NCI-H2081 (cell line): ENCODE results near the gene YES1.
"Not testable (repeated sequence)": the region's sequence is repeated elsewhere in the genome, so short reads cannot be mapped to it uniquely, and the experiment has no call there.

Experiments used
- DNase-seq, 2 experiments: peaks; one replicate each; lab custom pipeline; 2025; lab: John Stamatoyannopoulos, UW

The YES1 gene

DNA sequence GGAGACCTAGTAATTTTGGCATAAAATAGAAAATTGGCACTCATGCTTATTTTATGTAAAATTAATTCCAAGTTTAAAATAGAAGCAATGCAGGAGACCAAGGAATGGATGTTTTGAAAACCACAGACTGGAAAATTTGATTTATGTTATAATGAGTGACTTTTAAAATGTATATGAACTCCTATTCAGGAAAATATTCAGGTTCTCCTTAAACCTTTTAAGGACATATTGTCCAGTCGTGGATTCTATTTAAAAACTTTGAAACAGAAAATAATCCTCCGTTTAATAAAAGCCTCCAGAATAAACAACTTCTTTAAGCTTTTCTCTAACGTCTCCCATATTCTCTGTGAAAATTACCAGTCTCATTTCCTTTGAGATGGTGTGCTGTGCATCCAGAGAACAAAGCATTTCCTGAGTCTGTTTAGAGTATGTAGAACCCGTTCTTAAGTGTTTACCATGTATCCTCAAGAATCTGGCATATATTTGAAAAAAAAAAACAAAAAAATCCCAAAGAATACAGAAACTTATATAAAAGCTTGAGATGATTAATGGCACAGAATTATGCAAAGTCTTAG lies 8.6 kb upstream of the YES1 start:
- DNase-seq, result no peak

DNA sequence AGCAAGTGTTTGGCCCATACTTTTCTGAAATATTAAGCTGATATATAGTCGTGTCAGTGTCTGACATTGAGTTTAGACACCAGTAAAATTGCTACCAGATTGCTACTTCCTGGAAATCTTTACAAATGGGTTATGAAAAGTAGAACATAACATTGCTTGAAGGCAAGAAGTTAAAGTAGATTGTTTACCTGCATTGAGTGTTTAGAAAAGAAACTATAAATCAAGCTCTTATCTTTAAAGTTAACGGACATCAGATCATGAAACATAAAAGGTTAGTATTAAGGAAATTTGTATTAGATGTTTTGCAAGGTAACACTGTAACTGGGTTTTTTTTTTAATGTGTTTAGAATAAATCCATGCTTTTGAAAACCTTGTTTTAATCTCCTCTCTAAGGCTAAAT lies 4.8 kb upstream of the YES1 start:
- DNase-seq, result no peak

DNA sequence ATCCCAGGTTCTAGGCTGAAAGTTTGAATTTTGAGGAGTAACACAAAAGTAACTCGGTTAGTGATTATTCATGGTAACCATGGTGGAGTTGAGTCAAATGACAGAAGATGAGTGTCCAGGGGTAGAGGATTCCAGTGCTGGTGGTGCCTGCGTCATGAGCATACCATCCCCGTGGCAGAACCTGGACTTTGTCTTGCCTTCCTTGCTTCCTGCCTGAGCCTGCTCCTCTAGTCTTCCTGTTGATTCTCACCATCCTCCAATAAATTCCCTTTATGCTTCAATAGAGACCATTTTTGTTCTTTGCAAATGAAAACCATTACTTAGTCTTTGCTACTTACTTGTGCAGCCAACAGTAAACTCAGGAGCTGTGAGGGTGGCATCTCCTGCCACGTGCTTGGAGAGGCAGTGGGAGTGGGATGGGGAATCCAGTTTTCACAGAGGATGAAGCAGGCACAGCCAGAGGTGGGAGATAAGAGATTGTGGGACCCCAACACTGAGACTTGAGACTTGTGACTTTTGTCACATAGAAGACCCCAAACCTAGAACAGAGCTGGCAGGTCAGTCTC lies 4.1 kb upstream of the YES1 start:
- DNase-seq, result no peak

DNA sequence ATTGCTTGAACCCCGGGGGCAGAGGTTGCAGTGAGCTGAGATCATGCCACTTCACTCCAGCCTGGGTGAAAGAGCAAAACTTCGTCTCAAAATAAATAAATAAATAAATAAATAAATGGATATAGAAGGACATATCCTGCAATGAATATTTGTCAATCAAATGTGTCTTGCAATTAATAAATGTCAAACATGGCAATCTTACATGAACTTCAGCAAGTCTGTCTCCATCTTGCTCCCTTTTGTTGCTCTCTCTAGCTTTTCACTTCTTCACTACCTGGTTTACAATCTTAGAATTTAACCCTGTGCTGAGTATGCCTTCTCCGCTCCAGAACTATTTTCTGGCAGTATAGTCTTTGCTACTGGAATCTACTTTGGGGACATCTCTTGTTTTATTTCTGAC lies 3.3 kb upstream of the YES1 start:
- DNase-seq, result no peak

- no peak for DNase-seq
These were observed 2.5 kb upstream of the YES1 start for GRCh38 chr18:814300-815084.

GRCh38 chr18:813172-814071 lies 1.4 kb upstream of the YES1 start:
- no peak for DNase-seq

DNA sequence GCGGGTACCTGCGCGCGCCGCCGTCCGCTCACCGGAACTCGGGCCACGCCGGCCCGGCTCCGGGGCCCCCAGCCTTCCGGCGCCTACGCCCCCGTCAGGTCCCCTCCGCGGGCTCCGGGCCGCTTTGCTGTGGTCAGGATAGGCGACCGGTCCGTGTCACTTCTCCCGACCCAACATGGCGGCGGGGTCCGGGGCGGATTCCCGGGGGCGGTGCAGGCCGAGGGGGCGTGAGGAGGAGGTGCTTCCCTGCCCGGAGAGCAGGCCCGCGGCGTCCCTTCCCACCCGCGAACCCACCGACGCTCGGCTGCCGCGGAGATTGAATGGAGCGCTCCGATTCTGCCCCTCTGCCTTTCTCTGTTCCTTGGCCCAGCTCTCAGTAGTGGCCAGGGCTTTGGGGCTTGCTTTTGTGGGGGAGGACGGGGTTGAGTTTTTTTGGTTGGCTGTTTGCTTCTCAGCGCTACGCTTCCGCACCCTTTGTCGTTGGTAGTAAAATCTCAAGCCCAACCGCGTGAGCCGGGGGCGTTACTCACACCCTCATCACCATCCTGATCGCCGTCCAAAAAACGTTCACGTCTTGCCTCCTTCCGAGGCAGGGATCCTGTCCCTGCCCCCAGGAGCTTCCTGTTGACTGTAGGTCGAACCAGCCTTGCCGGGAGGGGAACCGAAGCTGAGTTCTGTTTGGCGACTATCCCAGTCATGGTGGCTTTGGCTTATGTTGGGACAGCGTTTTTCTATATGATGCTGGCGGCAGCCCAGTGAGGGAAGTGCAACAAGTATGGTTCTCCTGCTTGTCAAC lies 532 bp upstream of the YES1 start:
- DNase-seq, result peak; percentile 72 to 76

- DNase-seq, result peak in 1 of 2 experiments; percentile 36
These were observed 705 bp downstream of the YES1 start for GRCh38 chr18:811182-811891.

GRCh38 chr18:809985-810642 lies 1.9 kb downstream of the YES1 start:
- DNase-seq, result no peak

GRCh38 chr18:809228-809627 lies 2.8 kb downstream of the YES1 start:
- DNase-seq, result not testable (repeated sequence)

DNA sequence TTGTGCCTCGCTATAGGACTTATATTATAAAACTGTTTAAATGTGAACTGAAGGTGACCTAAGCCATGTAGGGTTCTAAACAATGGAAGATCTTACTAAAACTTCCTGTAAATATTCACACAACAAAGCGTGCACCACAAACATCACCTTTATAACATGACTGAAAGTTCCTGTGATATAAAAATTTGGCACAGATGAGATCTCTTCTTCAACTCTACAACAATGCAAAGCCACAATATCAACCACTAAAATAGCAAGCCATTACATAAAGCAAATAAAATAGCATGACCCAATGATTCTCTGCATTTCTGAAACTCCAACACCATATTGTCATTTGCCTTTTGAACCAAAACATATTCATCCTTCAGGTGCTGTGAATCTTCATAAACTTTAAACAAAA lies 3.5 kb downstream of the YES1 start:
- no peak for DNase-seq

- peak; percentile 5 to 68 for DNase-seq
These were observed 4.0 kb downstream of the YES1 start for GRCh38 chr18:808086-808485.

DNA sequence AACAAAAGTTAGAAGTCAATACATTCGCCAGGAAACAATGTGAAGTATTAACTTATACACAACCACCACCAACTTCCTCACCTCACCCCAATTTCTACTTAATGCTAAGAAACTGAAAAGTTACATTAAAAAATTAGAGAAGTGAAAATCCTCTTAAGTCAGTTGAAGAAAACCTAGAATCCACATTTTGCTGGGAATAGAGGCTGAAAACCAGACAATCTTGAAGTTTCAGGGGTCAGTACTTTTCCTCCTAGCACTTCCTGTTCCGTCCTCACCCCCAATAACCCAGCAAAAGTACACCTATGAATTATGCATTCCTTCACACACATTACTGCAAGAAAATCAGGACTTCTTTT lies 6.3 kb downstream of the YES1 start:
- no peak for DNase-seq

DNA sequence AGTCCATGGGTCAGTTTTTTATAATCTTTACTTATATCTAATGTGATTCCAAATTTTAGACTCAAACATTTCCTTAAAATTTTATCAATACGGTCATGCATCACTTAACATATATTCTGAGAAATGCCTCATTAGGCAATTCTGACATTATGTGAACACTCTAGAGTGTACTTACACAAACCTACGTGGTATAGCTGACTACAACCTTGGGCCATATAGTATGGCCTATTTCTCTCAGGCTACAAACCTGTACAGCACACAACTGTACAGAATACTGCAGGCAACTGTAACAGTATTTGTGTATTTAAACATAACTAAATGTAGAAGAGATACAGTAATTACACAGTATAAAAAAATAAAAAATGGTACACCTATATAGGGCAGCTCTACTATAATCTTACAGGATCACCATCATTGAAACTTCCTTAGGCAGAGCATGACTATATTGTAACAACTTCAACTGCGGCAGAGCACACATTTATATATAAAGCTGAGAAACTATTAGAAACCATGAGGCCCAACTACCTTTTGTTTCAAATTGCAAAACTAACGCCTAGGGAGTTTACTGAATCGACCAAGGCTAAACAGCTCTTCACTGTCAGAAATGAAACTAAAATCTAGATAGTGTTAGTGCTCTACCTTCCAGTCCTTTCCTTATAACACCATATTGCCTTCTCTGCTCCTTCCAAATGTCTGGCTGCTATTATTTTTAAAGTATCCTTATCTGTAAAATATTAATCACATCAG lies 6.9 kb downstream of the YES1 start:
- no peak for DNase-seq

DNA sequence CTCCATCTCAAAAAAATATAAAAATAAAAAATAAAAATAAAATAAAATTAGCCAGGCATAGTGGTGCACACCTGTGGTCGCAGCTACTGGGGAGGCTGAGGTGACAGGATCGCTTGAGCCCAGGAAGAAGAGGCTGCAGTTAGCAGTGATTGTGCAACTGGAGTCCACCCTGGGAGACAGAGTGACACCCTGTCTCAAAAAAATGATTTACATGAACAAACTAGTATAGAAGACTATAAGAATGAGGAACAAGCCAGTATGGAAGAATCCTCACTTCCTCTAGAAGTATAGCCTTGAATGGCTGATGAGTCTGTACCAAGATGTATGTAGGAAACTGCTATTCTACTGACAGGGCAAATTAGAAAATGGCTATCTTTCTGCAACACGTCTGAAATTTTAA lies 10.9 kb downstream of the YES1 start:
- no peak for DNase-seq

DNA sequence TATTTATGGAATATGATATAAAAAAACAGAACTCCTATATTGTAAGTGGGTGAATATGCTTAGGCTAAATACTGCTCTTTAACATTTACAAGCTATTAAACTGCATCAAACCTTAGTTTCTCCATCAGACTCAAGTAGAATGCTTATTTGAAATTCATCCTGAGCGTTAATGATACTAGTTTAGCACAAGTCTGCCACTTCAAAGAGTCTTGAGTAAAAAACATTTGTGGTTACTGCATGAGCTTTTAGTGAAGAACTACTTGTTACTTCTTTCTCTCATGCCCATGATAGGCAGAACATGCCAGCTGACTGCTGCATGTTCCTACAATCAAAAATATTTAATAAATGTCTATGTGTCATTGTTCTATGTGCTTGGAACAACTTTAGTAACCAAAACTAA lies 12.1 kb downstream of the YES1 start:
- no peak for DNase-seq

- not testable (repeated sequence) for DNase-seq
These were observed 16.7 kb downstream of the YES1 start for GRCh38 chr18:795383-795782.

- no peak for DNase-seq
These were observed 22.6 kb downstream of the YES1 start for GRCh38 chr18:789397-789796.

GRCh38 chr18:785242-785641 lies 26.8 kb downstream of the YES1 start:
- DNase-seq, result no peak
